Activated T-cell treated with anti-CD3 and anti-CD28 coated beads for 1 hour (primary cell): Measurements from ENCODE around the gene MKRN3.
"Not testable (repeated sequence)": the region's sequence is repeated elsewhere in the genome, so short reads cannot be mapped to it uniquely, and the experiment has no call there.

Experiments used
- DNase-seq: peaks from one replicate; pipeline ENCODE4 v3.0.0-alpha.2; 2020; ENCODE audit warnings: low read depth

MKRN3 gene

GRCh38 chr15:23589012-23589411 lies 23.5 kb downstream of the MKRN3 start:
- DNase-seq: no peak

- no peak for DNase-seq
Measured at GRCh38 chr15:23594252-23594770, 28.8 kb downstream of the MKRN3 start.

- DNase-seq: no peak
Measured at GRCh38 chr15:23595368-23595767, 29.9 kb downstream of the MKRN3 start.

GRCh38 chr15:23596736-23597135 lies 31.3 kb downstream of the MKRN3 start:
- no peak for DNase-seq

GRCh38 chr15:23597278-23597677 lies 31.8 kb downstream of the MKRN3 start:
- DNase-seq: not testable (repeated sequence)

- no peak for DNase-seq
Measured at GRCh38 chr15:23599053-23599452, 33.6 kb downstream of the MKRN3 start.

- no peak for DNase-seq
Measured at GRCh38 chr15:23602124-23602523, 36.6 kb downstream of the MKRN3 start.

- no peak for DNase-seq
Measured at GRCh38 chr15:23606226-23606625, 40.8 kb downstream of the MKRN3 start.

GRCh38 chr15:23616536-23616935 lies 51.1 kb downstream of the MKRN3 start:
- no peak for DNase-seq
